Stimulated activated CD8-positive, alpha-beta memory T cell treated with anti-CD3 and anti-CD28 coated beads, Interleukin-4, amount 100 ng/mL, for 24 hours (primary cell): ENCODE results near the gene MN1.
A peak's percentile ranks its signal among the peaks of the same experiment; 100 is the strongest.

Source experiments
- DNase-seq: peaks from one replicate; pipeline ENCODE4 v3.0.0-alpha.2; 2020; ENCODE audit warnings: low read depth

Gene MN1

GRCh38 chr22:27801616-27802345, at the start of gene MN1:
MN1 (minus strand) TSS chr22:27801756; CDS start chr22:27800543, 1,213 bp downstream.
- peak; percentile 36 for DNase-seq

- DNase-seq, result no peak
Observed at GRCh38 chr22:27850000-27850521, 48.5 kb upstream of the MN1 start.

GRCh38 chr22:27848005-27848404, 46.4 kb upstream of the MN1 start:
- DNase-seq, result no peak

- DNase-seq, result no peak
Observed at GRCh38 chr22:27846910-27847309, 45.4 kb upstream of the MN1 start.

- DNase-seq, result no peak
Observed at GRCh38 chr22:27846248-27846757, 44.7 kb upstream of the MN1 start.

GRCh38 chr22:27845644-27846043, 44.1 kb upstream of the MN1 start:
- no peak for DNase-seq

GRCh38 chr22:27844656-27845591, 43.4 kb upstream of the MN1 start:
- no peak for DNase-seq

- DNase-seq, result no peak
Observed at GRCh38 chr22:27844256-27844655, 42.7 kb upstream of the MN1 start.

GRCh38 chr22:27843441-27843840, 41.9 kb upstream of the MN1 start:
- no peak for DNase-seq

- DNase-seq, result no peak
Observed at GRCh38 chr22:27842669-27843431, 41.3 kb upstream of the MN1 start.

- DNase-seq, result no peak
Observed at GRCh38 chr22:27842201-27842600, 40.6 kb upstream of the MN1 start.

- no peak for DNase-seq
Observed at GRCh38 chr22:27840436-27840835, 38.9 kb upstream of the MN1 start.

- DNase-seq, result no peak
Observed at GRCh38 chr22:27839057-27839660, 37.6 kb upstream of the MN1 start.

- DNase-seq, result no peak
Observed at GRCh38 chr22:27836181-27836580, 34.6 kb upstream of the MN1 start.

GRCh38 chr22:27835446-27835845, 33.9 kb upstream of the MN1 start:
- no peak for DNase-seq

GRCh38 chr22:27834364-27835185, 33.0 kb upstream of the MN1 start:
- no peak for DNase-seq

- no peak for DNase-seq
Observed at GRCh38 chr22:27833803-27834202, 32.2 kb upstream of the MN1 start.

- DNase-seq, result no peak
Observed at GRCh38 chr22:27832606-27833005, 31.1 kb upstream of the MN1 start.

GRCh38 chr22:27829620-27830019, 28.1 kb upstream of the MN1 start:
- DNase-seq, result no peak
